ENCODE measurements around the gene SHMT1.
"Not testable (repeated sequence)": the region's sequence is repeated elsewhere in the genome, so short reads cannot be mapped to it uniquely, and the experiment has no call there.

Gene SHMT1

DNA sequence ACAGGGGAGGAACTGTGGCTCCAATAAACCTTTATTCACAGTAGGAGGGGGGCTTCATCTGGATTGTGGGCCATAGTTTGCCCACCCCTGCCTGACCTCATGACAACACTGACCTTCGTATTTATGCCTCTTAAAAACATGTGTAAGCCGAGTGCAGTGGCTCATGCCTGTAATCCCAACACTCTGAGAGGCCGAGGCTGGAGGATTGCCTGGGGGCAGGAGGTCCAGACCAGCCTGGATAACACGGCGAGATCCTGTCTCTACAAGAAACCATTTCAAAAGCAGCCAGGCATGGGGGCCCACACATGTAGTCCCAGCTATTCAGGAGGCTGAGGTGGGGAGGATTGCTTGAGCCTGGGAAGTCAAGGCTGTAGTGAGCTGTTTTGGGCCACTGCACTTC lies 24.2 kb upstream of the SHMT1 start:
- not testable (repeated sequence) for H3K4me3 ChIP-seq (ENCODE audit: low read length); H3K9ac ChIP-seq (ENCODE audit: low read length); H3K27me3 ChIP-seq (ENCODE audit: control insufficient read depth, insufficient read depth, low read length); H3K36me3 ChIP-seq (ENCODE audit: control insufficient read depth, low read depth, low read length); H3K27ac ChIP-seq (ENCODE audit: low read length); H3K9me3 ChIP-seq (ENCODE audit: control insufficient read depth, low read depth, low read length); H3K4me1 ChIP-seq (ENCODE audit: control insufficient read depth, low read depth, low read length)

DNA sequence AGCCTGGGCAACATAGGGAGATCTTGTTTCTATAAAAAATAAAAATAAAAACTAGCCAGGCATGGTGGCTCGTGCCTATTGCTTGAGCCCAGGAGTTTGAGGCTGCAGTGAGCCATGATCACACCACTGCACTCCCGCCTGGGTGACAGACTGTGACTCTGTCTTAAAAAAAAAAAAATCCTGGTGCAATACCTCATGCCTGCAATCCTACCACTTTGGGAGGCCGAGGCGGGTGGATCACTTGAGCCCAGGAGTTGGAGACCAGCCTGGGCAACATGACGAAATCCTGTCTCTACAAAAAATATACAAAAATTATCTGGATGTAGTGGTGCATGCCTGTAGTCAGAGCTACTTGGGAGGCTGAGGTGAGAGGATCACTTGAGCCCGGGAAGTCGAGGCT lies 20.9 kb upstream of the SHMT1 start:
- H3K27me3 ChIP-seq (ENCODE audit: control insufficient read depth, insufficient read depth, low read length); H3K27ac ChIP-seq (ENCODE audit: low read length); H3K9ac ChIP-seq (ENCODE audit: low read length); H3K9me3 ChIP-seq (ENCODE audit: control insufficient read depth, low read depth, low read length); H3K4me3 ChIP-seq (ENCODE audit: low read length); H3K4me1 ChIP-seq (ENCODE audit: control insufficient read depth, low read depth, low read length); H3K36me3 ChIP-seq (ENCODE audit: control insufficient read depth, low read depth, low read length): not testable (repeated sequence)

DNA sequence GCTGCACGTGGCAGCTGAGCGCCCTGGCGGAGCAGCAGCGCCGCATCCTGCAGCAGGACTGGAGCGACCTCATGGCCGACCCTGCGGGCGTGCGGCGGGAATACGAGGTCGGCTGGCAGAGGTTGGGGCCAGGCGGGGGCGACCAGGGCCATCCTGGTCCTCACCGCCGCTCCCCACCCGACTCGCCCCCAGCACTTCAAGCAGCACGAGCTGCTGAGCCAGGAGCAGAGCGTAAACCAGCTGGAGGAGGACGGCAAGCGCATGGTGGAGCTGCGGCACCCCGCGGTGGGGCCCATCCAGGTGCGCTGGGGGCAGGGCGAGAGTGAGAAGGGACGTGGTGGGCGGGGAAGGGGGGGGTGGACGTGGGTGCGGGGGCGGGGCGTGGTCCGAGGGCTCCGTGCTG lies 19.7 kb upstream of the SHMT1 start:
- not testable (repeated sequence) for H3K27ac ChIP-seq (ENCODE audit: low read length); H3K9me3 ChIP-seq (ENCODE audit: control insufficient read depth, low read depth, low read length); H3K27me3 ChIP-seq (ENCODE audit: control insufficient read depth, insufficient read depth, low read length); H3K4me1 ChIP-seq (ENCODE audit: control insufficient read depth, low read depth, low read length); H3K36me3 ChIP-seq (ENCODE audit: control insufficient read depth, low read depth, low read length); H3K4me3 ChIP-seq (ENCODE audit: low read length); H3K9ac ChIP-seq (ENCODE audit: low read length)

DNA sequence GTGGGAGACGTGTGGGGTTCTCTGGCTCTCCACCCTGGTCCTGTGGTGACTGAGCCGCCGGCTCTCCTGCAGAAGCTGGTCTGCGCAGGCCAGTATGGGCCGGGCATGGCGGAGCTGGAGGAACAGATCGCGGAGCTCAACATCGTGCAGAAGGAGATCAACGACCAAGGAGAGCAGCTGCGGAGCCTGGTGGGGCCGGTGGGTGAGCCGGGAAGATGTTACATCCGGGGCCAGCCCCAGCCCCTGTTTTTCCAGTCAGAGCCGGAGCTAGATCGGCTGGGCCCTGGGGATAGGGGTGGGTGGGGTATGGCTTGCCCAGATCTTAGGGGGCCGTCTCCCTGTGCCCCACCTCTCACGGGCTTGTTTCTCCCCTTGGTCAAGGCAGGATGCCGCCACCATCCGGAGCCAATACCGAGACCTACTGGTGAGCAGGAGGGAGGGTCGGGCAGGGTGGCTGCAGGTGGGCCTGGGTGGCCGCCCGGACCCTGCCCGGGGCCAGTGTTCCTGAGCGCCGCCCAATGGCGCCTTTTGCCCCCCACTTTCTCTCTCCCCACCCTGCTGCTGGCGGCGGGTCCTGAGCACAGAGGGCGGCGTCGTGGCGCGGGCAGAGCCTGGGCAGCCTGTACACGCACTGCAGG lies 19.2 kb upstream of the SHMT1 start:
- no peaks in the 10 kb centered on the region for H3K27me3 ChIP-seq (ENCODE audit: control insufficient read depth, insufficient read depth, low read length)
- no peak overlapping the region for H3K27ac ChIP-seq (ENCODE audit: low read length)
- no peaks in the 10 kb centered on the region for H3K9me3 ChIP-seq (ENCODE audit: control insufficient read depth, low read depth, low read length)
- H3K4me3 ChIP-seq (ENCODE audit: low read length), result no peak overlapping the region
- H3K9ac ChIP-seq (ENCODE audit: low read length), result no peak overlapping the region
- no peaks in the 10 kb centered on the region for H3K36me3 ChIP-seq (ENCODE audit: control insufficient read depth, low read depth, low read length)
- H3K4me1 ChIP-seq (ENCODE audit: control insufficient read depth, low read depth, low read length), result no peaks in the 10 kb centered on the region

DNA sequence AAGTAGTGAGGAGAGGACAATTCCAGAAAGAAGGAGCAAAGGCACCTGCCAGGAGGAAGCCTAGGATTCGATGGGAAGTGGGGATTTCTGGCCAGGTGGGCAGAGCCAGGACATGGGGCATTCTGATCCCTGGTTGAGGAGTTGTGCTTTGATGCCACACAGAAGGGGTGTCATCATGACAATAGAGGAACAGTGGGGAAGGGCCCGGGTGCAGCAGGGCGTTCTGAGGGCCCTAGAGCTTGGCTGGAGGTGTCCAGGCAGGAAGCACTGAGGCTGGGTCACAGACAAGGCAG lies 18.5 kb upstream of the SHMT1 start:
- Histone ChIP-seq H3K4me3 (ENCODE audit: low read length) (no peak overlapping the region), H3K9ac (ENCODE audit: low read length) (no peak overlapping the region), H3K27ac (ENCODE audit: low read length) (no peak overlapping the region), H3K4me1 (ENCODE audit: control insufficient read depth, low read depth, low read length) (no peaks in the 10 kb centered on the region), H3K27me3 (ENCODE audit: control insufficient read depth, insufficient read depth, low read length) (no peaks in the 10 kb centered on the region), H3K9me3 (ENCODE audit: control insufficient read depth, low read depth, low read length) (no peaks in the 10 kb centered on the region), H3K36me3 (ENCODE audit: control insufficient read depth, low read depth, low read length) (no peaks in the 10 kb centered on the region)

DNA sequence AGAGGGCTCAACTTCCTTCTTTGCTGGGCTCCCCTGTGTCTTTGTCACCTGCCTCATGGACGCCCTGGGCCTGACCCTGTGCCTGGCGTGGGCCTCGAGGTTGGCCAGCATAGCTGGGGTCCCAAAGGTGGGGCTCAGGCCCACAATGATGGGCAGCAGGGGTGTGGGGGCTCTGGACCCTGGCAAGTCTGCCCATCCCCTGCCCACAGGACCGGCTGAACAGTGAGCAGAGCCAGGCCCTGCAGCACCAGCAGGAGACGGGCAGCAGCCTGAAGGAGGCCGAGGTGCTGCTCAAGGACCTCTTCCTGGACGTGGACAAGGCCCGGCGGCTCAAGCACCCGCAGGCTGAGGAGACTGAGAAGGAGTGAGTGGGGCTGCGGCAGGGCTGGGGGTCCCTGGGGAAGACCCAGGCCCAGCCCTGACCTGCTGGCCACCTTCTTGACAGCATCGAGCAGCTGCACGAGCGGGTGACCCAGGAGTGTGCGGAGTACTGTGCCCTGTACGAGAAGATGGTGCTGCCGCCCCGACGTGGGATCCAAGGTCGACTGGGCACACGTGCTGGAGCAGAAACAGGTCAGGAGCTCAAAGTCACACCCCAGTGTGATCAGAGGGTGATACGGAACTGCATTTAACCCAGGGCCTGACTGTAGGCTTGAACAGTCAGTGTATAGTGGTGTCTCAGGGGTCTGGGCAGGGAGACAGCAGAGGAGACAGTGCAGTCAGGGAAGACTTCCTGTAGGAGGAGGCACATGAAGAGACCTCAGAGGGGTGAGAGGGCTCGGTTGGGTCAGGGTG lies 18.0 kb upstream of the SHMT1 start:
- Histone ChIP-seq H3K9me3 (ENCODE audit: control insufficient read depth, low read depth, low read length) (no peaks in the 10 kb centered on the region), H3K36me3 (ENCODE audit: control insufficient read depth, low read depth, low read length) (no peaks in the 10 kb centered on the region), H3K27me3 (ENCODE audit: control insufficient read depth, insufficient read depth, low read length) (no peaks in the 10 kb centered on the region), H3K9ac (ENCODE audit: low read length) (no peak overlapping the region), H3K27ac (ENCODE audit: low read length) (no peak overlapping the region), H3K4me1 (ENCODE audit: control insufficient read depth, low read depth, low read length) (no peaks in the 10 kb centered on the region), H3K4me3 (ENCODE audit: low read length) (no peak overlapping the region)

DNA sequence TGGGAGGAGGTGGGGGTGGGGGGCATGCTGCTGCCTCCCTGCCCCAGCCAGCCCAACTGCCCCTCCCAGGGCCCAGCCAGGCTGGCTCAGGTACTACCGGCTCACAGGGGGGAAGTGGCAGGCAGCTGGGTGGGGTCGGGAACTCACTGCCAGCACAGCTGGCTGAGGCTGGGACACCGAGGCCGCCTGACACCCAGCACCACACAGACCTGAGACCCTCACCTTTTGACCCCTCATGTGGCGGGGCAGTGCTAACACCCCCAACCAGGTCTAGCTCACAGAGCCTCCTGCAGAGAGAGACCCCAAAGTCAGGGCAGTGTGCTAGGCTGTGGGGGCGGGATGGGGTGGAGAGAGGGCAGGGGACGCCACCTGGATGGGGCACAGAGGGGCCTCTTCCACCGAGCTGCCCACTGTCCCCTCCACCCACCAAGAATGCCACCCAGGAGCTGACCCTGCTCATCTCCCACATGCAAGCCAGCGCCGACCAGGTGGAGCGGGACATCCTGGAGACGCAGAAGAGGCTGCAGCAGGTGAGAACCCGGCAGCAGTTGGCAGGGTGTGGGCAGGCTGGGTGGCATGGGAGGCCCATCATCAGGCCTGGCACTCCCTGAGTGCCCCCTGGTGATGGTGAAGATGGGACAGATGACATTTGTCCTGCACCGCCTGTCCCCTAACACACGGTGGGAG lies 17.3 kb upstream of the SHMT1 start:
- no peak overlapping the region for H3K4me3 ChIP-seq (ENCODE audit: low read length)
- H3K4me1 ChIP-seq (ENCODE audit: control insufficient read depth, low read depth, low read length), result no peaks in the 10 kb centered on the region
- H3K27ac ChIP-seq (ENCODE audit: low read length), result no peak overlapping the region
- no peak overlapping the region for H3K9ac ChIP-seq (ENCODE audit: low read length)
- H3K9me3 ChIP-seq (ENCODE audit: control insufficient read depth, low read depth, low read length), result no peaks in the 10 kb centered on the region
- H3K36me3 ChIP-seq (ENCODE audit: control insufficient read depth, low read depth, low read length), result no peaks in the 10 kb centered on the region
- H3K27me3 ChIP-seq (ENCODE audit: control insufficient read depth, insufficient read depth, low read length), result no peaks in the 10 kb centered on the region

DNA sequence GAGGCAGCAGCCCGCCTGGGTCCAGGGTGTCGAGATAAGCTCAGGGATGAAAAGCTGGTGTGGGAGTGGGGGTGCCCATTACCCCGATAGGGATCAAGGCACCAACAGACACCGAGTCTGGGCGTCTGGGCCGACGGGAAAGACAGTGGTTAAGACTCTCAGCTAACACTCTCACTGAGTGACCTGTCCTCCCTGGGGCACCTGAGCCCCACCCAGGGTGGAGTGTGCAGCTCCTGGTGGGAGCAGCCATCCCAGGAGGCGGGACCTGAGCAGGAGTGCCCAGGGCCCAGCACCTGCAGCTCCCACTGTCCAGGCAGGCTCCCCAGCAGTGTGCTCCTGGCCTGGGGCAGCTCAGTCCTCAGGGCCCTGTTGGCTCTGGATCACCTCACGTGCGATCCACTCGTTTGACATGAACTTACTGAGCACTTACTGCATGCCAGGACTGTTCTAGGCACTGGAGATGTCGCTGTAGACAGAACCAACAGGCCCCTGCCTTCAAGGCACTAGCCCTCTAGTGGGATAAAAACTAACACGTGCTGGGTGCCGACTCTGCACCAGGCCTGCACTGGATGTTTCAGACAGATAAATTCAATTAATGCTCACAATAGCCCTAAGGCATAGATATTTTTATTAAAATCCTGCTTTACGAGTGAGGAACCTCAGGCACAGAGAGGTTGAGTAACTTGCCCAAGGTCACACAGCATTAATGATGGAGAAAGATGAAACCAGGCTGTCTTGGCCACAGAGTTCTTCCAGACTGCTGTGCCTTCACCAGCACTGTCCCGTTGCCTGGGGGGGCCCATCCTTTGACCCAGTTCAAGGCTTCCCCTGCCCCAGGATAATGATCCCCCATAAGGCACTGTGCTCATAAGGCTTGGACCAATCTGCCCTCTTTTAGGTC lies 16.1 kb upstream of the SHMT1 start:
- no peaks in the 10 kb centered on the region for H3K27me3 ChIP-seq (ENCODE audit: control insufficient read depth, insufficient read depth, low read length)
- H3K4me1 ChIP-seq (ENCODE audit: control insufficient read depth, low read depth, low read length), result no peaks in the 10 kb centered on the region
- H3K36me3 ChIP-seq (ENCODE audit: control insufficient read depth, low read depth, low read length), result no peaks in the 10 kb centered on the region
- H3K27ac ChIP-seq (ENCODE audit: low read length), result no peak overlapping the region
- H3K9ac ChIP-seq (ENCODE audit: low read length), result no peak overlapping the region
- H3K9me3 ChIP-seq (ENCODE audit: control insufficient read depth, low read depth, low read length), result no peaks in the 10 kb centered on the region
- no peak overlapping the region for H3K4me3 ChIP-seq (ENCODE audit: low read length)

DNA sequence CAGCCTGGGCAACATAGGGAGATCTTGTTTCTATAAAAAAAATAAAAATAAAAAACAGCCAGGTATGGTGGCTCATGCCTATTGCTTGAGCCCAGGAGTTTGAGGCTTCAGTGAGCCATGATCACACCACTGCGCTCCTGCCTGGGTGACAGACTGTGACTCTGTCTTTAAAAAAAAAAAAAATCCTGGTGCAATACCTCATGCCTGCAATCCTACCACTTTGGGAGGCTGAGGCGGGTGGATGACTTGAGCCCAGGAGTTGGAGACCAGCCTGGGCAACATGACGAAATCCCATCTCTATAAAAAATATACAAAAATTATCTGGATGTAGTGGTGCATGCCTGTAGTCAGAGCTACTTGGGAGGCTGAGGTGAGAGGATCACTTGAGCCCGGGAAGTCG lies 15.3 kb upstream of the SHMT1 start:
- H3K36me3 ChIP-seq (ENCODE audit: control insufficient read depth, low read depth, low read length); H3K27ac ChIP-seq (ENCODE audit: low read length); H3K4me1 ChIP-seq (ENCODE audit: control insufficient read depth, low read depth, low read length); H3K9me3 ChIP-seq (ENCODE audit: control insufficient read depth, low read depth, low read length); H3K4me3 ChIP-seq (ENCODE audit: low read length); H3K9ac ChIP-seq (ENCODE audit: low read length); H3K27me3 ChIP-seq (ENCODE audit: control insufficient read depth, insufficient read depth, low read length): not testable (repeated sequence)

DNA sequence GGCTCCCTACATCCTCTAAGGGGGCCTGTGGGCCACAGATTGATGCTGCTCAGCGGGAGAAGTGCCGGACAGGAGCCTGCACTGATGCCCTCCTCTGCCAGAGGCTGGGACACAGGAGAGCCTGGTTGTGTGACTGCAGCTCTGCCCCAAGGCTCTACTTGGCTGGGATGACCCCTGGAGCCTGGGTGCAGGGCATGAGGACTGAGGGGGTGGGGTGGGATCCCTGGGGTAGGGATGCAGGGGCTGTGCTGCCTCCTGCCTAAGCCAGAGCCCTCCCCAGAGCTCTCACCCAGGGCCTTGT lies 14.8 kb upstream of the SHMT1 start:
- H3K4me1 ChIP-seq (ENCODE audit: control insufficient read depth, low read depth, low read length), result no peaks in the 10 kb centered on the region
- H3K4me3 ChIP-seq (ENCODE audit: low read length), result no peak overlapping the region
- H3K36me3 ChIP-seq (ENCODE audit: control insufficient read depth, low read depth, low read length), result no peaks in the 10 kb centered on the region
- no peaks in the 10 kb centered on the region for H3K9me3 ChIP-seq (ENCODE audit: control insufficient read depth, low read depth, low read length)
- H3K9ac ChIP-seq (ENCODE audit: low read length), result no peak overlapping the region
- H3K27ac ChIP-seq (ENCODE audit: low read length), result no peak overlapping the region
- no peaks in the 10 kb centered on the region for H3K27me3 ChIP-seq (ENCODE audit: control insufficient read depth, insufficient read depth, low read length)

DNA sequence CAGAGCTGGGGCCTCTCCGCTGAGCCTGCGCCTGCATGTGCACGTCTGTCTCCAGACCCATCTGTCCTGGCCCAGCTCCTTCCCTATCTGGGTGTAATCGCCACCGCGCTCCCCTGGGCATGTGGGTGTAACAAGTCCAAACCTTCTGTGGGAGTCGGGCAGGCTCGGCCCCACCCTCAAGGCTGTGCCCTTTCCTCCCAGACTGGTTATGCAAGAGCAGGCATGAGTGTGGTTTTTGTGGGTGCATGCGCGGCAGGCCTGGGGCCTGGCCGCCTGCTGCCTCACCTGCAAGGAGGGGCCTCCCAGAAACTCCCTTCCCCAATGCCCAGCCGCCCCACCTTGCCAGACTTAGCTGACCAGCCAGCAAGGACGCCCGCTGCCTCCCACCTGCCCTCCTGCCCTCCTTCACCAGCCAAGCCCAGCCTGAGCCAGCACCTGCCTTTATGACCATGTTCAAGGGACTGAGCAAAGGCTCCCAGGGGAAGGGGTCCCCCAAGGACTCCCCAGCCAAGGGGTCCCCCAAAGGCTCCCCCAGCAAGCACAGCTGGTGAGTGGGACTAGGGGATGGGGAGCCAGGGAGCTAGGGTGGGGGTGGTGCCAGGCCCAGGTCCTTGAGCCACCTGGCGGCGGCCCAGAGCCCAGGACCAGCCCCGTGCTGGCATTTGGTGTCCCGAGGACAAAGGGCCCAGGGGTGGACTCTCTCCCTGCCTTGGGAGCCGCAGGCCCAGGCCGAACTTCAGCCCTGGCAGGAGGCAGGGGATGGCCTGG lies 14.3 kb upstream of the SHMT1 start, which contains the start of gene EVPLL:
EVPLL (plus strand) TSS at position 342 of the 768 bp plus-strand sequence. CDS start 3,160 bp downstream, outside the sequence.
- H3K4me1 ChIP-seq (ENCODE audit: control insufficient read depth, low read depth, low read length), result no peaks in the 10 kb centered on the region
- no peak within 1 kb of the TSS for H3K9ac ChIP-seq (ENCODE audit: low read length)
- no peak within 1 kb of the TSS for H3K27ac ChIP-seq (ENCODE audit: low read length)
- H3K36me3 ChIP-seq (ENCODE audit: control insufficient read depth, low read depth, low read length), result no peaks in the 10 kb centered on the region
- H3K27me3 ChIP-seq (ENCODE audit: control insufficient read depth, insufficient read depth, low read length), result no peaks in the 10 kb centered on the region
- H3K4me3 ChIP-seq (ENCODE audit: low read length), result no peak within 1 kb of the TSS
- H3K9me3 ChIP-seq (ENCODE audit: control insufficient read depth, low read depth, low read length), result no peaks in the 10 kb centered on the region

All from iPS-18a (cell line).